ENCODE results near the gene PIKFYVE.
"Not testable (repeated sequence)": the region's sequence is repeated elsewhere in the genome, so short reads cannot be mapped to it uniquely, and the experiment has no call there.

The PIKFYVE gene

DNA sequence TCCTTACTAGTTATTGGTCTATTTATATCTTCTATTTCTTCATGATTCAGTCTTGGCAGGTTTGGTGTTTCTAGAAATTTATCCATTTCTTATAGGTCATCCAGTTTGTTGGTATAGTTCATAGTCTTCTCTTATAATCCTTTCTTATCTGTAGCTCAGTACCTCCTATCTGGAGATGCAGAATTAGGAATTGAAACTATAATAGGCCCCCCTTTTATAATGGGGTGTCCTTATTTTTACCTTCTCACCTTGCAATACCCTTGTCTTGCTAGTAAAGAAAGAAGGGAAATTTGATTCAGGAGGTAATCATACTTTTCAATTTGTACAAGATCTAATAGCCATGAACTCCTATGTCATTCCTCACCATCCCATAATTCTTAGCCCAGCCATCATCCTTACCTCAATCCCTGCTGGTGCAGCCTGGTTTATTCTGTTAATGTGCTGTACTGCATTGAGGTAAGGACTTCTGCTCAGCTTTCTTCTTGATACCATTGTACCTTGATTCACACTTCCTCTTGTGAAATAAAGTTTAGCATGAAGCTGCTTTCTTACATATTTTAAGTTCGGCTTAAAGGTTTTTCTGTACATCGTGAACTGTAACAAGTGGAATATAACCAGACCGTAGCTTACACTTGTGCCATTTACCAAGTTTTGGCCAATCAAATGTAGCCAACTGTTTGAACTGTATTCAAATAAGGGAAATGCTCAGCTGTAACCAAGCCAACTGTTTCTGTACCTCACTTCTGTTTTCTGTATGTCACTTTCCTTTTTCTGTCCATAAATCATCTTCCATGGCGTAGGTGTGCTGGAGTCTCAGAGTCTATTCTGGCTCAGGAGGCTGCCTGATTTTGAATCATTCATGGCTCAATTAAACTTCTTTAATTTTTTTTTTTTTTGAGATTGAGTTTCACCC, 100.4 kb downstream of the PIKFYVE start:
- DNase-seq = no peak

DNA sequence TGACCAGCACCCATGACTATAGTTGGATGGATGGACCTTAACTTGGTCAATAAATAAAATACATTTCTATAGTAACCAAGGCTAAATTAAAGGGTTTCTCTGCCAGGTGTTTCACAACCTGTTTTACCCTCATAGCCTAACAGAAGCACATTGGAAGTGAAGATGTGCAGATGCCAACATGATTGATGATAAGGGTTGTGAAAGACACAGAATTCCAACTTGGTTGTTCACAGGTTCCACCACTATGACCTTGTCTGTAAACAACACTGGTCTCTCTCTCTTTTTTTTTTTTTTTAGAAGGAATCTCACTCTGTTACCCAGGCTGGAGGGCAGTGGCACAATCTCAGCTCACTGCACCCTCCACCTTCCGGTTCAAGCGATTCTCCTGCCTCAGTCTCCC, 103.0 kb downstream of the PIKFYVE start:
- DNase-seq = no peak

DNA sequence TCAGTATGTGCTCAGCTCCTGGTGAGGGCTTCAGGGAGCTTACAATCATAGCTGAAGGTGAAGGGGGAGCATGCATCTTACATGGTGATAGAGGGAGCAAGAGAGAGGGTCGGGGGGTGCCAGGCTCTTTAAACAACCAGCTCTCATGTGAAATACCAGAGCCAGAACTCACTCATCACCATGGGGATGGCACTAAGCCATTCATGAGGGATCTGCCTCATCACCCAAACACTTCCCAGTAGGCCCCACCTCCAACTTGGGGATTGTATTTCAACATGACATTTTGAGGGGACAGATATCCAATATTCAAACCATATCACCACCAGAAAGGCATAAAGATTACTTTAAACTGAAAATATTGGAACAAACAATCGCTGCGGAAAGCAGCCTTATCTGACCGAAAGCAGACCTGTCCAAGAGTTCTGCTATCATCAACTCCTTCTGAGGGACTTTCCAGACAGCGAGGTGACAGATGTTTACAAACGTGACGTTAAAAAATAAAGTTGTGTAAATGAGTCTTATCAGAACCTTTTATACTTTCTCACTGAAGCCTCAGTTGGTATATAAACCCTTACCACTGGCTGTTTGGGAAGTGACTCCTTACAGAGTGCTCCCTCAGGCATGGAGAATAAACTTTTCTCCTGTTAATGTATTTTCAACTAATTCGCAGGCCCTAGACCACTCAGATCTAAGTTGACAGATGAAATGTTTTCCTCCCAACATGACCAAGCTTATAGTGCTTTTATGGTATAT, 105.0 kb downstream of the PIKFYVE start:
- no peak for DNase-seq

DNA sequence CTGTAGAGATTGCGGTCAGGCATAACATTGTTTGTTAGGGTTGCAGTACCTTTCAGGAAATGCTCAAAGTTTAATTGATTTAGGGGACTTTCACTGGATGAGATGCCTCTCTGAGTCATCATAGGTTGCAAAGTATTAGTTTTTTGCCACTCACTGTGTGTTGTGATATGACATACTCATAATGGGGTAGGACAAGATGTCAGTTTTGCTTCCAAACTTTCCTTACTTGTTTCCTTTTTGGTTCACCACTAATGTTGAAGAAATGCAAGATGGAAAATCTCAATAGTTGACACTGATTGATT, 105.5 kb downstream of the PIKFYVE start:
- DNase-seq = no peak

DNA sequence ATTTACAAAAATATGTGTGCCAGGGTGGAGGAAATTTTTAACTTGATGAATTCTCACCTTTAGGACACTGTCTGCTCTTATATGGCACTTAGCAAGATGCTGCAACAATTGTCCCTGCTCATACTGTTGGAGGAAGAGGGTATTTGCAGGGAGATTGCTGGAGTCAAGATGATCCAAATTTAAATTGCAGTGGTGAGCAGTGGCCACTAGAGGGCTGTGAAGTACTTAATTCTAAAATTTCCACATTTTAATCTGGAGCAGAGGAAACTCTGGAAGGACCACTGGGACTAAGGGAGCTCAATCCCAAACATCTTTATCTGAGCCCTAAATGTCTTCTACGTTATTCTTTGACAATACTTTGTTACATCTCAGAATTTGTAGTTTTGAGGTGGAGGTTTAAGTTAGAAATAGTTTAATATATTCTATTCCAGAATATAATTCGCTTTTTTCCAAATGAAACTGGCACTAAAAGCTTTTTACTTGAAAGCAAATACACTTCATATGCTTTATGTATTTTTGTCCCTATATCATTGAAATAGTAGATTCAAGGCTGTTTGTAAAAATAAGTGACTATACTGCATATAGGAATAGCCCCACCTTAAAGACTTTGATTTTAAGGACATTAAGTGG, 107.5 kb downstream of the PIKFYVE start:
- DNase-seq = no peak

DNA sequence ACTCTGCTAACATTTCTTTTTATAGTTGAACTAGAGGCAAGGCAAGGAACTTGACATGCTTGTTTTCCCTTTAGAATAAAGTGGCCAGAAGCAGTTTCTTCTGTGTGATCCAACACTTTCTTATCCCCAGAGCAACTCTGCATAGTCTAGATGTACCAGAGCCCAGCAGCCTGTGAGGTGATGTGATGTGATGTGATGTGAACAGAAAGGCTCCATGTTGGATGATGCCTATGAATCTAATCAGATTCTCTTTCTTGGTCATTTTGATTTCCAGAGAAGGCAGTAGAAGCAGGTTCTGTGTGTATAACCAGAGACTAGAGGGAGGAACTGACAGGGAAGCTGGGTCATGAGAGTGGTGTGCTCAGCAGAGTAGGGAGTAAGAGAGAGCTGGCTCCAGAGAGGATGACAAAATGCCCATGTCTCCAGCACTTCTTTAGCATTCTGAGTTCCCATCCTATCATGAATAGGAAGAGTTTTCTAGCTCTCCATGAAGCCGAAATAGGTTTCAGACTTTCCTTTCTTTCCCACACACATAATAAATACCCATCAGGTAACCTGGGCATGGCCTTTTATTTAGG, 109.5 kb downstream of the PIKFYVE start:
- no peak for DNase-seq

DNA sequence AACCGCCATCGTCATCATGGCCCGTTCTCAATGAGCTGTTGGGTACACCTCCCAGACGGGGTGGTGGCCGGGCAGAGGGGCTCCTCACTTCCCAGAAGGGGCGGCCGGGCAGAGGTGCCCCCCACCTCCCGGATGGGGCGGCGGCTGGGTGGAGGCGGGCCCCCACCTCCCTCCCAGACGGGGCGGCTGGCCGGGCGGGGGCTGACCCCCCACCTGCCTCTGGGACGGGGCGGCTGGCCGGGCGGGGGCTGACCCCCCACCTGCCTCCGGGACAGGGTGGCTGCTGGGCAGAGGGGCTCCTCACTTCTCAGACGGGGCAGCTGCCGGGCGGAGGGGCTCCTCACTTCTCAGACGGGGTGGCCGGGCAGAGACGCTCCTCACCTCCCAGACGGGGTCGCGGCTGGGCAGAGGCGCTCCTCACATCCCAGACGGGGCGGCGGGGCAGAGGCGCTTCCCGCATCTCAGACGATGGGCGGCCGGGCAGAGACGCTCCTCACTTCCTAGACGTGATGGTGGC, 111.3 kb downstream of the PIKFYVE start:
- not testable (repeated sequence) for DNase-seq

DNA sequence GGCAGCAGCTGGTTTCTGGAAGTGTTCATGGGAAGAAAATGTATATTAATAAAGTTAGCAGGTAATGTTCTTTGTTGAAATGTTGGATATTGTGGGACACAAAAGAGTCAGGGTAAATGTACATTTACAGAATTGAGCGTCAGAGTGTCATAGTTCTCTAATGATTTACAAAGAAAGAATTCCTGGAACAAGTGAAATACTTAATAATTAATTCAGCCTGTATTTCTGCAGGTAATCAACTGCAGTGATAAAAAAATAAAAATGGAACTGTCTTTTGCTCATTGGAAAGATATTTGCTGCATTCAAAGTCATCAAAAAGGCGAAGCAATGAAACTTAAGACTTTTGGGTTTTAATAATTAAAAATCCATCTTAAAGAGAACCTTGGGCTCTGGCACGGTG, 113.1 kb downstream of the PIKFYVE start:
- DNase-seq = no peak

DNA sequence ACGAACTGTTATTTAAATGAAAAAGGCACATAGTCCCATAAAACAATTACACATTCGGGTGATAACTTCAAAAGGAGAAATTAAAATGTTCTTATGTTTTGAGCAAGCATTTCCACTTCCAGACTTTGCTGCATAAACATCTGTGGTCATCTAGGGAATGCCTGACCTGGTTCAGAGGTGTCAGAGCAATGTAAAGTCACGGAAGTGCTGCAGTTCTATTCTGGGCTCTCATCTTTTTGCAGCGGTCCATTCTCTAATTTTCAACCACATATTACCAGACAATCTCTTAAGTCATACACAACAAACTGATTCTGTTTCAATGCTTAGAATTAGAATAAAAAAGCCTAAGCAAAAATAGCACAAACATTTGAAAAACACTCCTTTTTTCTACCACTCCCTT, 118.6 kb downstream of the PIKFYVE start:
- DNase-seq = no peak

DNA sequence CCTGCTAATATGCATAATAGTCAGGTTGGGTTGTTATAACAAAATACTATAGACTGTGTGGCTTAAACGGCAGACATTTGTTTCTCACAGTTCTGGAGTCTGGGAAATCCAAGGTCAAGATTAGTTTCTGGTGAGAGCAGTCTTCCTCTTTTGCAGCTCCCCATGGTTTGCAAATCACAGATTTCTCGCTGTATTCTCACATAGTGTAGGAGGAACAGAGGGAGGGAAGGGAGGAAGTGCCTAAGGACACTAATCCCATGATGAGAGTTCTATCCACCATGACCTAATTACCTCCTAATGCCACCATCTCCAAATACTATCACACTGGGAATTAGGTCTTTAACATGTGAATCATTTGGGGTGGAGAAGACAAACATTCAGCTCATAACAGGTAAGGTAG, 120.5 kb downstream of the PIKFYVE start:
- no peak for DNase-seq

DNA sequence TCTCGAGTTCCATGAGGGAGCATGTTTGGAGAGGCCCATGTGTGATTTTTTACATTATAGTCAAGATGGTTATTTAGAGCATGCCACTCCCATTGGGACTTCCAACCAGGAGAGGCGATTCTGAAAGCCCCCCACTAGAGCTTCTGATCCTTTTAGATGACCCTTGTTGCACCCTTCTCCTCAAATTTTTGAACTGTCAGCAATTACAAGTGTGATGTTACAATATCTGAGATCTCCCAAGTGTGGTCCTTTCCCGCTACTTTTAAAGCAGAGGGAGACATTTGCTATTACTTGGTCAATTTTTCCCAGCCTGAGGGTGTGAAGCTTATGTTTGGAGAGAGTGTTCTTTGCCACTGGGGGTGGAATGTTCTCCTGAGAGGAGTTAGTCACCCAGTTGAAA, 123.9 kb downstream of the PIKFYVE start:
- no peak for DNase-seq

DNA sequence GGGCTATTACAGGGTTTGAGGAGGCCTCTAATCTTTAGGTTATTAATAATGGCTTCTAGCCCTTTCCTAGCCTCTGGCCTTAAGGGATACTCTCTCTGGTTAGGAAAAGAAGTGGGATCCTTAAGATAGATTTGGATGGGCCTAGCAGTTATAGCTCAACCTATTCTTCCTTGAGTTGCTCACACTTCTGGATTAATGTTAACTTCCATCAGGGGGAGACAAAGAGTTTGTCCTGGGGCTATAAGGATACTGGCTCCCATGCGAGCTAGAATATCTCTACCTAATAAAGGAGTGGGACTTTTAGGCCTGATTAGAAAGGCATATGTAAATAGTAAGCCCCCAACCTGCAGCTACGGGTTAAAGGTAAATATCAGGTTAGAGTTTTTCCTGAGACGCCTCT, 126.2 kb downstream of the PIKFYVE start:
- no peak for DNase-seq

DNA sequence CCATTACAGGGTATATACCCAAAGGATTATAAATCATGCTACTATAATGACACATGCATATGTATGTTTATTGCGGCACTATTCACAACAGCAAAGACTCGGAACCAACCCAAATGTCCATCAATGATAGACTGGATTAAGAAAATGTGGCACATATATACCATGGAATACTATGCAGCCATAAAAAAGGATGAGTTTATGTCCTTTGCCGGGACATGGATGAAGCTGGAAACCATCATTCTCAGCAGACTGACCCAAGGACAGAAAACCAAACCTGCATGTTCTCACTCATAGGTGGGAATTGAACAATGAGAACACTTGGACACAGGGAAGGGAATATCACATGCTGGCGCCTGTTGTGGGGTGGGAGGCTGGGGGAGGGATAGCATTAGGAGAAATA, 130.7 kb downstream of the PIKFYVE start:
- not testable (repeated sequence) for DNase-seq

DNA sequence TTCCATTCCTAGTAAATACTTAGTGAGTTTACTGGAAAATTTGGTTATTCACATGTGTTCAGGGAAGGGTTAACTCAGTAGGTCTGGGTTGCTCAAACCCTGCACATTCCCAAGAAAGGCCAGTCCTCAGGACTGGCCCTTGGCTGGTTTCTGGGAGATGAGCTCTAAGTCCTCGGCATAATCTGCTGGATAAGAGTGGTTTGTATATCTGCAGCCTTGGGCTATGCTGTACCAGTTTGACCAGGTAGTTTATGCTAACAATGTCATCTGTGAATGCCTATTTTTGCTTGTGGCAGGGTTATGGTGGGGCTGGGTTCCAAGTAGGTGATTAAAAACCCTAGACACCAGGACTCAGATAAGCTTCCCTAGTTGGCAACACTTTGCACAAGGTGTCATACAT, 133.1 kb downstream of the PIKFYVE start:
- DNase-seq = no peak

DNA sequence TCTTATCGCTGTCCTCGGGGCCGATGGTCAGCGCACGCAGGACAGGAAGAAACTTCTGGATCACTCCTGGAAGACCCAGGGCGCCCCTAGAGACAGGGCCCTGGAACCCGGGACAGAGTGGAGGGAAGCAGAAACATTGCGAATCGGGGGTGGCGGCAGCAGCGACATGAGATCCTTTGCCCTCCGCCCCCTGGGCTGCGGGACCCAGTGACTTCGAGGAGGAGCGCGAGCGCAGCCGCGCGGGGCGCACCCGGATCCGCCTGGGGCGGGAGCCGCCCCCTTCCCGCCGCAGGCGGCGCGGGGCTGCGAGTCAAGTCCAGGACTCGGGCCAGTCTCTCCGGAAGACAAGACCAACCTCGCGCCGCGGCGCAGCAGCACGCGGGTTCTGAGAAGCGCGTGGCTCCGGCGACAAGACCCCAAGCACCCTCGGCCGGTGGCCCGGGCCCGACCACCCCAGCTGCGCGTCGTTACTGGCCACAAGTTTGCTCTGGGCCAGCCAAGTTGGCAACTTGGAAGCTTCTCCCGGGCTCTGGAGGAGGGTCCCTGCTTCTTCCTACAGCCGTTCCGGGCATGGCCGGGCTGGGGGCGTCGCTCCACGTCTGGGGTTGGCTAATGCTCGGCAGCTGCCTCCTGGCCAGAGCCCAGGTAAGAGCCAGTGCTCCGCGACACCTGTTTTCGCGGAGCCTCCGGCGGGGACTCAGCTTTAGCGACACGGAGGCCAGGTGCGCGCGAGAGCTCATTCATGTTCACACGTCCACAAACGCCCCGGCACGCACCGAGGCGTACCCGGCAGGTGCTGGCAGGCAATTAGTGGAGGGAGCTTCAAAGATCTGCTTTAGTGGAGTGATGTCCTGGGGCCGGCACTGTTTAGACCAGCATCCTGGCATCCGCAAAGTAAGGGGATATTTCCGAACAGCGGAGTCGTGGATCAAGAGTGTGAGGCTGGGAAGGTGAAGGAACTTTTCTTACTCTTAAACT, 140.7 kb downstream of the PIKFYVE start, which contains the start of gene PTH2R:
Gene PTH2R (plus strand): TSS at position 319 of the 978 bp plus-strand sequence. CDS start 252 bp downstream, at position 571.
- DNase-seq = no peak

DNA sequence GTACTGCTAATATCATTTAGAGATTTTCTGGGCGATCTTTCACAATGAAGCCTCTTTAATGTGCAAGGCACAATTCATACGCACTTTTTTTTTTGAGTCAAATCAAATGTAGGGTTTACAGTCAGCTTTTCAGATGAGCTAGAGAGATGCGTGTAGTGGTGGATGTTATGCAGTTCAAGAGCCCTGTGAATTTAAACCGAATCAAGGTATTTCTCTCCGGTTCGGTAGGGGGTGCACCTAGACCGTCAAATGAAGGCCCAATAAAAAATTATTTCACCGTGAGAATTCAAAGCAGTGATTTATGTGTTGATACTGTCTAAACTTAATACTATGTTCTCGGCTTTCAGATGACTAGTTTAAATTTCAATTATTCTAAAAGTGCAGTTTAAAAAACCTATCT, 141.6 kb downstream of the PIKFYVE start:
- DNase-seq = no peak
